GM21360 (cell line): ENCODE results near the gene MAP2K7.

Source experiments
- ATAC-seq: cut with Tn5 transposase; IDR thresholded peaks from one replicate; pipeline ENCODE4 v1.9.1; 2021; ENCODE audit warnings: mild to moderate bottlenecking, moderate library complexity; ENCODE audit not compliant: unreplicated experiment

The MAP2K7 gene

GRCh38 chr19:7918615-7919421 is 15.1 kb downstream of the MAP2K7 start:
- ATAC-seq = no peak

GRCh38 chr19:7919610-7920518 is 16.2 kb downstream of the MAP2K7 start, which contains the start of gene SNAPC2:
Gene SNAPC2 (plus strand): TSS chr19:7920338. CDS start chr19:7920367, 29 bp downstream.
- peak; percentile 43 for ATAC-seq

GRCh38 chr19:7920519-7921301 is 17.0 kb downstream of the MAP2K7 start:
- peak; percentile 35 for ATAC-seq

- ATAC-seq = no peak
Measured at GRCh38 chr19:7921302-7921966, 17.8 kb downstream of the MAP2K7 start.

- ATAC-seq = no peak
Measured at GRCh38 chr19:7921967-7922835, 18.5 kb downstream of the MAP2K7 start.

- no peak for ATAC-seq
Measured at GRCh38 chr19:7922836-7923195, 19.1 kb downstream of the MAP2K7 start.

GRCh38 chr19:7923295-7924191 is 19.9 kb downstream of the MAP2K7 start:
- no peak for ATAC-seq

- ATAC-seq = no peak
Measured at GRCh38 chr19:7924241-7924640, 20.6 kb downstream of the MAP2K7 start.

GRCh38 chr19:7924651-7925170 is 21.0 kb downstream of the MAP2K7 start:
- ATAC-seq = no peak

- ATAC-seq = peak; percentile 29
Measured at GRCh38 chr19:7925171-7925851, 21.6 kb downstream of the MAP2K7 start.

GRCh38 chr19:7926021-7926726 is 22.5 kb downstream of the MAP2K7 start, which contains the start of gene CTXN1:
Gene CTXN1 (minus strand): TSS chr19:7926135. CDS start chr19:7925538, 597 bp downstream.
- no peak for ATAC-seq

GRCh38 chr19:7926727-7927604 is 23.3 kb downstream of the MAP2K7 start:
- no peak for ATAC-seq

- no peak for ATAC-seq
Measured at GRCh38 chr19:7927605-7928333, 24.1 kb downstream of the MAP2K7 start.

- no peak for ATAC-seq
Measured at GRCh38 chr19:7928334-7928706, 24.6 kb downstream of the MAP2K7 start.
